PC-9 (cell line): ENCODE data around the gene GDPD4. TPM values are rescaled to one million over a fixed set of nuclear protein-coding genes. Genes with fewer than 3 reads are reported as not detected.

ENCODE experiments used
- BruUV-seq: library from RNA; stranded (reverse); fragments of 400-500 nt; replicated peaks from 2 replicates; lab custom pipeline; 2021; lab: Mats Ljungman, UMichigan
- CTCF ChIA-PET: fragments of 300-600 bp; sonication (Branson Sonifier 250); formaldehyde crosslinking; loops from one replicate; lab custom pipeline; 2022; ENCODE audit warnings: antibody characterized with exemption; lab: Charles Lee
- POLR2A ChIA-PET: fragments of 300-600 bp; sonication (Branson Sonifier 250); formaldehyde crosslinking; loops from one replicate; lab custom pipeline; 2022; ENCODE audit warnings: antibody characterized with exemption; ENCODE audit not compliant: unreplicated experiment; lab: Charles Lee
- DNase-seq, 2 experiments: peaks; one replicate each; pipeline versions ENCODE4 v3.0.0 to v3.0.0-alpha.2; 2015 to 2022; ENCODE audit warnings: mixed read lengths in 1 of 2
- H2AFZ ChIP-seq: fragments of 200-600 bp; sonication (generic); 2 replicates; pipeline ENCODE4 v1.8.1; 2017; ENCODE audit warnings: antibody characterized with exemption
- H3F3A ChIP-seq: fragments of 200-600 bp; sonication (generic); 2 replicates; pipeline ENCODE4 v1.8.1; 2017; ENCODE audit warnings: antibody characterized with exemption, mild to moderate bottlenecking, low read depth; ENCODE audit not compliant: insufficient read depth
- H3K27ac ChIP-seq: fragments of 200-600 bp; sonication (generic); 2 replicates; pipeline ENCODE4 v1.6.1; 2016; ENCODE audit warnings: mixed run types
- H3K27me3 ChIP-seq: fragments of 200-600 bp; sonication (generic); 2 replicates; pipeline ENCODE4 v1.6.1; 2016; ENCODE audit warnings: low read depth, mixed run types; ENCODE audit not compliant: insufficient read depth
- H3K36me3 ChIP-seq: fragments of 200-600 bp; sonication (generic); 2 replicates; pipeline ENCODE4 v1.6.1; 2016; ENCODE audit warnings: low read depth, mixed run types
- H3K4me1 ChIP-seq: fragments of 200-600 bp; sonication (generic); replicated peaks from 2 replicates; pipeline ENCODE4 v1.6.1; 2016; ENCODE audit warnings: mixed run types; ENCODE audit not compliant: insufficient read depth
- H3K4me2 ChIP-seq: fragments of 200-600 bp; sonication (generic); 2 replicates; pipeline ENCODE4 v1.6.1; 2017; ENCODE audit warnings: mixed run types
- H3K4me3 ChIP-seq: fragments of 200-600 bp; sonication (generic); 2 replicates; pipeline ENCODE4 v1.6.1; 2016; ENCODE audit warnings: mixed run types
- H3K79me2 ChIP-seq: fragments of 200-600 bp; sonication (generic); 2 replicates; pipeline ENCODE4 v1.6.1; 2017; ENCODE audit warnings: low read depth, mixed run types
- H3K9me2 ChIP-seq: fragments of 200-600 bp; sonication (generic); 2 replicates; pipeline ENCODE4 v1.8.1; 2017; ENCODE audit warnings: mild to moderate bottlenecking; ENCODE audit not compliant: insufficient read depth
- H3K9me3 ChIP-seq: fragments of 200-600 bp; sonication (generic); 2 replicates; pipeline ENCODE4 v1.8.1; 2016; ENCODE audit warnings: low read depth; ENCODE audit not compliant: insufficient read depth
- H4K20me1 ChIP-seq: fragments of 200-600 bp; sonication (generic); 2 replicates; pipeline ENCODE4 v1.8.1; 2017; ENCODE audit not compliant: insufficient read depth
- CTCF ChIP-seq: fragments of 200-600 bp; sonication (generic); conservative IDR thresholded peaks from 2 replicates; pipeline ENCODE4 v1.6.1; 2017; ENCODE audit warnings: mixed run types, antibody characterized with exemption, mild to moderate bottlenecking, moderate library complexity
- EZH2 ChIP-seq: fragments of 200-600 bp; sonication (generic); IDR thresholded peaks from 2 replicates; pipeline ENCODE4 v1.8.0; 2017; ENCODE audit warnings: antibody characterized with exemption, low read depth
- intact Hi-C: fragments of 100-400 bp; cut with micrococcal nuclease; formaldehyde crosslinking; loops from one replicate; pipeline ENCODE4 v1.10.0; 2022; ENCODE audit not compliant: unreplicated experiment
- total RNA-seq: library from RNA; stranded (reverse); gene quantifications from 2 replicates; pipeline ENCODE4 v1.2.3, GENCODE V29; 2021

The GDPD4 gene
- total RNA-seq, 1 experiment from 2014 or later, result not detected

- no peaks in the 10 kb centered on the region for H3K27me3 ChIP-seq
- no peaks in the 10 kb centered on the region for H3K9me2 ChIP-seq
- H3K9me3 ChIP-seq, result no peaks in the 10 kb centered on the region
- TF ChIP-seq EZH2, result no peak
- no peak for TF ChIP-seq CTCF
- intact Hi-C loops, result no loop called here
- no peak overlapping the region for H3K4me2 ChIP-seq
- no peaks in the 10 kb centered on the region for H4K20me1 ChIP-seq
- DNase-seq, result no peak
- H3K27ac ChIP-seq, result no peak overlapping the region
- H3K79me2 ChIP-seq, result no peaks in the 10 kb centered on the region
- no peak overlapping the region for H2AFZ ChIP-seq
- no TSS peak for BruUV-seq
- CTCF ChIA-PET, result no interaction called here
- no peaks in the 10 kb centered on the region for H3K4me1 ChIP-seq
- no peaks in the 10 kb centered on the region for H3K36me3 ChIP-seq
- H3K4me3 ChIP-seq, result no peak overlapping the region
- H3F3A ChIP-seq, result no peaks in the 10 kb centered on the region
- POLR2A ChIA-PET, result no interaction called here
Measured at GRCh38 chr11:77310721-77311120, 9.2 kb upstream of the GDPD4 start.

- Histone ChIP-seq H4K20me1 (no peaks in the 10 kb centered on the region), H3F3A (no peaks in the 10 kb centered on the region), H3K27me3 (no peaks in the 10 kb centered on the region), H3K36me3 (no peaks in the 10 kb centered on the region), H3K79me2 (no peaks in the 10 kb centered on the region), H3K27ac (no peak overlapping the region), H3K9me3 (no peaks in the 10 kb centered on the region), H3K9me2 (no peaks in the 10 kb centered on the region), H3K4me3 (no peak overlapping the region), H3K4me2 (no peak overlapping the region), H2AFZ (no peak overlapping the region), H3K4me1 (no peaks in the 10 kb centered on the region)
- POLR2A ChIA-PET, result no interaction called here
- TF ChIP-seq CTCF (no peak), EZH2 (no peak)
- DNase-seq, result no peak
- CTCF ChIA-PET, result no interaction called here
- BruUV-seq, result no TSS peak
- intact Hi-C loops, result no loop called here
Measured at GRCh38 chr11:77309401-77310085, 8.1 kb upstream of the GDPD4 start.

GRCh38 chr11:77308838-77309237 lies 7.4 kb upstream of the GDPD4 start:
- no peak for TF ChIP-seq EZH2
- TF ChIP-seq CTCF, result no peak
- Histone ChIP-seq H3K27me3 (no peaks in the 10 kb centered on the region), H3K27ac (no peak overlapping the region), H3K4me1 (no peaks in the 10 kb centered on the region), H3F3A (no peaks in the 10 kb centered on the region), H3K4me3 (no peak overlapping the region), H3K36me3 (no peaks in the 10 kb centered on the region), H3K4me2 (no peak overlapping the region), H3K9me3 (no peaks in the 10 kb centered on the region), H2AFZ (no peak overlapping the region), H3K79me2 (no peaks in the 10 kb centered on the region), H3K9me2 (no peaks in the 10 kb centered on the region), H4K20me1 (no peaks in the 10 kb centered on the region)
- no peak for DNase-seq
- ChIA-PET POLR2A (no interaction called here), CTCF (no interaction called here)
- BruUV-seq, result no TSS peak
- intact Hi-C loops, result no loop called here
